Measurements from ENCODE around the gene LHX2.

The LHX2 gene

DNA sequence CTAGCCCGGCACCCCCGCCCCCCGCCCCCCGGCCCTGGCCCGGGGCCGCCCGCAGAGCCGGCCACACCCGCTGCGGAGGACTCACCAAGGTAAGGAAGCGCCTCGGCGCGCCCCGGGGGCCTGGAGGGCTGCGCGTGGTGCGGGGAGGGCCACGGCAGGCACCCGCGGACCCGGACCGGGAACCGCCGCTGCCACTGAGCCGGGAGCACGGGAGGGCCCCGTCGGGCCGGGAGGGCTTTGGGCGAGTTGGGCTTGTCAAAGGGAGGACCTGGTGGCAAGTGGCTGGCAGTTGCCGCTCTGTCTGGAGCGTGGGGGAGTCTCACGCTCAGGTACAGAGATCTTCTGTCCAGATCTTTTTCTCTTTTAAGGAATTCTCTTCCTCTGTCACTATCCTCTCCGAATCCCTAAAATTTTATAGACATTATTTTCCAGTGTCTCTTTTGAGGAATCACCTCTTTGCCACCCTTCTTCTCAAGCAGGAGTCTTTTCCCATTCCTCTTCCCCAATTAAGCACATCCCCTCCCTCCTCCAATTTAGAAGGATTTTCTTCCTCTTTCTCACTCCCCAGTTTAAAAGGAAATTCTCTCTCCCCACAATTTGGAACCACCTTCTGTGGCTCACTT lies 11.3 kb upstream of the LHX2 start:
- H3K4me3 ChIP-seq (ENCODE audit: low read length) = no peak overlapping the region
- no peak for DNase-seq (ENCODE audit: low read depth)
- TF ChIP-seq, protein P1, sequence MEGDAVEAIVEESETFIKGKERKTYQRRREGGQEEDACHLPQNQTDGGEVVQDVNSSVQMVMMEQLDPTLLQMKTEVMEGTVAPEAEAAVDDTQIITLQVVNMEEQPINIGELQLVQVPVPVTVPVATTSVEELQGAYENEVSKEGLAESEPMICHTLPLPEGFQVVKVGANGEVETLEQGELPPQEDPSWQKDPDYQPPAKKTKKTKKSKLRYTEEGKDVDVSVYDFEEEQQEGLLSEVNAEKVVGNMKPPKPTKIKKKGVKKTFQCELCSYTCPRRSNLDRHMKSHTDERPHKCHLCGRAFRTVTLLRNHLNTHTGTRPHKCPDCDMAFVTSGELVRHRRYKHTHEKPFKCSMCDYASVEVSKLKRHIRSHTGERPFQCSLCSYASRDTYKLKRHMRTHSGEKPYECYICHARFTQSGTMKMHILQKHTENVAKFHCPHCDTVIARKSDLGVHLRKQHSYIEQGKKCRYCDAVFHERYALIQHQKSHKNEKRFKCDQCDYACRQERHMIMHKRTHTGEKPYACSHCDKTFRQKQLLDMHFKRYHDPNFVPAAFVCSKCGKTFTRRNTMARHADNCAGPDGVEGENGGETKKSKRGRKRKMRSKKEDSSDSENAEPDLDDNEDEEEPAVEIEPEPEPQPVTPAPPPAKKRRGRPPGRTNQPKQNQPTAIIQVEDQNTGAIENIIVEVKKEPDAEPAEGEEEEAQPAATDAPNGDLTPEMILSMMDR (conservative IDR thresholded peaks at IDR 0.05; ENCODE audit: low read length) = no peak

DNA sequence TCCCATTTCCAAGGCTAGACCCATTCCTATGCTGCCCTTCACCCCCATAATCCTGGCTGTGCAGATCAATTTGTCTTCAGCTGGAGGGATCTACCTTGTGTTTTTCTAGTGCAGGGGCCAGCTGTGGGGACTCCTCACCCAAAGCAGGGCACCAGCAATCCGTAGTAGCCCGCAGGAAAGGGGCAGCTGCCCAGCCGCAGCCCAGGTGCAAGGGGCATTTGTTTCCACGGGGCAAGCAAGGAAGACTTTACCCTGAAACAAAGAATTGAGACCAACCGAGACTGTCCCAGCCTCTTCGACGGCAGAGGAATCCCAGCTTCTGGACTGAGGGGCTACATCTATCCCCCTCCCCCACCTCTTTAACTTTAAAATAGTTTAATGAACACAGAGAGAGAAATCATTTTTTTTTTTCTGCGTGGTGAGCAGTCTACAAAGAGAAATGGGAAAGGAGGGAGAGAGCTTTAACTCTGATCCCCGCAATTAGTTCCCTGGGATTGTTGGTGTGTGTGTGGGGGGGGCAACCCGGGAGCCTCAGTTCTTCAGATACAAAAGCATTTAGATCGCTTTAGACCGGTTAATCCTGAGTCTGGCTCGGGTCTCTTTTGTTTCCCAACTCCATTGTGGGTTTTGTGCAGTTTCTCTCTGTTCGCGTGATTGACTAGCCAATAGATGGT lies 10.6 kb upstream of the LHX2 start:
- no peak overlapping the region for H3K4me3 ChIP-seq (ENCODE audit: low read length)
- TF ChIP-seq, protein P1 (conservative IDR thresholded peaks at IDR 0.05; ENCODE audit: low read length) = no peak
- DNase-seq (ENCODE audit: low read depth) = no peak

DNA sequence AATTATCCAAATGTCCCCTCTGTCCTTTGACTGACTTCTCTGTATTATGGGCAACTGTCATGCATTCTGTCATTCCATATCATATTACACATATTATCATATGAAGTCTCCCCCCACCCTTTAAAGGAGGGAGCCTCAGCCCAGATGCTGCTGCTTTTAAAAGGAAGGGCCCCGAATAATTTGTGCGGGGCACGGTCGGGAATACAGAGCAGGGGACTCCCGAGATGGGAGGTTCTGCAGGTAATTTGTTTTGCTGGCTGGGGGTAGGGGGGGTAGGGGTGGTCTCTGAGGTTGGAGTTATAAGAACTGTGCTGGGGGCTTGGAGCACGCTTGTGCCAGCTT lies 10.1 kb upstream of the LHX2 start:
- TF ChIP-seq, protein P1 (conservative IDR thresholded peaks at IDR 0.05; ENCODE audit: low read length) = no peak
- H3K4me3 ChIP-seq (ENCODE audit: low read length) = no peak overlapping the region
- no peak for DNase-seq (ENCODE audit: low read depth)

DNA sequence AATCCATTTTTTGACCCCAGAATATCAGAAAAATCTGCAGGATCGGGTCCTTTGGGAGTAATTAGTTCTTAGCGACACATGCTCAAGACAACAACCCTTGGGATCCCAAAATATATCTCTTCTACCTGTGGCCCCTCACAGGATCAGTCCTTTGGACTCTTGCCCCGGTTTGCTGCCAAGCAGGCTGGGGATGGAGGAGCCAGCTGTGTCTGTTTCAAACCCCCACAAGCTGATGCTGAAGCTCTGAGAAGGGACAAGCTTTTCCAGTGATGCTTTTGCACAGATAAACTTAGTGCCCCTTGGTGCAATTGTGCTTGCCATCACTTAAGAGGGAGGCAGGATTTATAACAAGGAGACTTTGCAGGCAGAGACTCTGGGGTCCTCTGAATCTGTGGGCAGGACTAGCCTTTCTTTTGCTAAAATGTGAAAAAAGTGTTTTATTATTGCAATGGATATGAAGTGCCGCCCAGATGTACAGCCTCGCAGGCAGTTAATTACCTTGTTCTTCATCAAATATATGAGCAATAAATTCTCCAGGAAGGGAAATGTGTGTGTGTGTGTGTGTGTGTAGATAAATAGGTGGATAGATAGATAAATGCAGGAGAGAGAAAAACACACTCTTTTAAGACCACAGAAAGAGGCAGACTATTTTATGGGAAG lies 9.6 kb upstream of the LHX2 start:
- no peak overlapping the region for H3K4me3 ChIP-seq (ENCODE audit: low read length)
- no peak for DNase-seq (ENCODE audit: low read depth)

DNA sequence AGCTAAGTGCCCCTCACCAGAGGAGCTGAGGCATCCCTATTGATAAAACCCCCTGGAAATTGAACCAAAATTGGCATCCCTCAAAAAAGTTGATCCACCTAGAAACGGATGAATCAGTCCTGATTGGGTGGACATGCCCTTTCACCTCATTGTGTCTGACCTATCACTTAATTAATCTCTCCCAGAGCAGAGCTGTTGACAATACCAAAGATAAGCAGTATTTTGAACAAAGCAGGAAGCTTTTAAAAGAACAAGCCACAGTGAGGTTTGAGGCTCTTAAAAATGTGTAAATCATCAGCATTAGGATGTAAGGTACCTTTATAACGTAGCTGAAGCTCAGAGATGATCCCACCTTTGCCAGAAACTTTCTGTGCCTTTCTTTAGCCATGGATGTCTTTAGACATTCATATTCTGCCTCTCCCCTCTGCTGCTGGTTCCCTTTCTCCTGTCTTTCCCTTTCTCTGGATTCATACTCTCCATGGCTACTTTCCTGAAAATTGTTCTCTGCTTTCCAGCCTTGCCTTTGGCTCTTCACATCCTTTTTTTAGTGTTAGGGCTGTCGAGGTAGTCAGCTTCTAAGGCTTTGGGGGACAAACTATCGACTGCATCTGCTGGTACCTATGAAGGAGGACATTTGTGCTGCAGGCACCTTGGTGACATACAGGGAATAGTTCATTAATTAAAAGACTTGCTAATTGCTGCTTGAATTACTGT lies 7.8 kb upstream of the LHX2 start:
- TF ChIP-seq, protein P1 (conservative IDR thresholded peaks at IDR 0.05; ENCODE audit: low read length) = no peak
- no peak for DNase-seq (ENCODE audit: low read depth)

More for the DNA sequence above, 9.6 kb upstream of the LHX2 start:
- TF ChIP-seq, protein P1 (conservative IDR thresholded peaks at IDR 0.05; ENCODE audit: low read length) = no peak

DNA sequence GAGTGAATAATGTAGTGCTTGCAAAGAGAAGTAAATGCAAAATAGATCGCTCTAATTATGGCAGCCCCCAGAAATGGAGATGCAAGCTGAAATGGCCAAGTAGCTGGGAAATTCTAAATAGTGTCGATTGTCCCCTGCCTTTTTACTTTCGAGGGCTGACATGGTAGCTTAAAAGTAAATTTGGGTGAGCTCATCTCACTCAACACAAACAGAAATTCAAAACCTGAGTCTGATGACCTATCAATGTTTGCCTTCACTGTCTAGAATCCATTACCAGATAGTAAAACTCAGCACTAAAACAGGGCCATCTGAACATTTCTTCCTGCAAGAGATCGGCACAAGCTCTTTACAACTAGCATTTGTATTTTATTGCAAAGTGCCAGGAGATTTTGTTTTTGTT lies 7.0 kb upstream of the LHX2 start:
- H3K4me3 ChIP-seq (ENCODE audit: low read length) = no peak overlapping the region
- no peak for DNase-seq (ENCODE audit: low read depth)
- TF ChIP-seq, protein P1 (conservative IDR thresholded peaks at IDR 0.05; ENCODE audit: low read length) = no peak

More for the DNA sequence above, 7.8 kb upstream of the LHX2 start:
- no peak overlapping the region for H3K4me3 ChIP-seq (ENCODE audit: low read length)
